Measurements from ENCODE around the gene DBX2.
"Not testable (repeated sequence)": the region's sequence is repeated elsewhere in the genome, so short reads cannot be mapped to it uniquely, and the experiment has no call there.

Gene DBX2

GRCh38 chr12:45050751-45051571, at the start of gene DBX2:
Gene DBX2 (minus strand): TSS chr12:45051099. CDS start chr12:45050927, 172 bp downstream.
- DNase-seq: no peak

GRCh38 chr12:45098766-45099165, 47.9 kb upstream of the DBX2 start:
- no peak for DNase-seq

- not testable (repeated sequence) for DNase-seq
Observed at GRCh38 chr12:45095417-45095816, 44.5 kb upstream of the DBX2 start.

- no peak for DNase-seq
Observed at GRCh38 chr12:45093051-45093450, 42.2 kb upstream of the DBX2 start.

GRCh38 chr12:45089411-45090075, 38.6 kb upstream of the DBX2 start:
- no peak for DNase-seq

GRCh38 chr12:45088608-45089007, 37.7 kb upstream of the DBX2 start:
- DNase-seq: no peak

- DNase-seq: not testable (repeated sequence)
Observed at GRCh38 chr12:45084248-45084647, 33.3 kb upstream of the DBX2 start.

GRCh38 chr12:45077251-45077650, 26.4 kb upstream of the DBX2 start:
- no peak for DNase-seq

- no peak for DNase-seq
Observed at GRCh38 chr12:45076417-45077026, 25.6 kb upstream of the DBX2 start.

- DNase-seq: no peak
Observed at GRCh38 chr12:45075587-45076282, 24.8 kb upstream of the DBX2 start.

- DNase-seq: no peak
Observed at GRCh38 chr12:45065125-45065626, 14.3 kb upstream of the DBX2 start.

- no peak for DNase-seq
Observed at GRCh38 chr12:45060976-45061375, 10.1 kb upstream of the DBX2 start.

GRCh38 chr12:45051572-45052125, 750 bp upstream of the DBX2 start:
- no peak for DNase-seq

- DNase-seq: no peak
Observed at GRCh38 chr12:45049912-45050750, 768 bp downstream of the DBX2 start.

GRCh38 chr12:45042599-45042998, 8.3 kb downstream of the DBX2 start:
- no peak for DNase-seq

- no peak for DNase-seq
Observed at GRCh38 chr12:45040977-45041376, 9.9 kb downstream of the DBX2 start.

GRCh38 chr12:45039757-45040156, 11.1 kb downstream of the DBX2 start:
- DNase-seq: no peak

GRCh38 chr12:45034861-45035265, 16.0 kb downstream of the DBX2 start:
- no peak for DNase-seq

GRCh38 chr12:45017916-45018315, 33.0 kb downstream of the DBX2 start:
- no peak for DNase-seq

- no peak for DNase-seq
Observed at GRCh38 chr12:45014396-45014795, 36.5 kb downstream of the DBX2 start.

- DNase-seq: no peak
Observed at GRCh38 chr12:45012749-45013148, 38.1 kb downstream of the DBX2 start.

GRCh38 chr12:45010059-45010458, 40.8 kb downstream of the DBX2 start:
- no peak for DNase-seq

All from stimulated activated naive CD4-positive, alpha-beta T cell (primary cell).